ENCODE measurements around the gene KRTAP12-2.

The KRTAP12-2 gene

DNA sequence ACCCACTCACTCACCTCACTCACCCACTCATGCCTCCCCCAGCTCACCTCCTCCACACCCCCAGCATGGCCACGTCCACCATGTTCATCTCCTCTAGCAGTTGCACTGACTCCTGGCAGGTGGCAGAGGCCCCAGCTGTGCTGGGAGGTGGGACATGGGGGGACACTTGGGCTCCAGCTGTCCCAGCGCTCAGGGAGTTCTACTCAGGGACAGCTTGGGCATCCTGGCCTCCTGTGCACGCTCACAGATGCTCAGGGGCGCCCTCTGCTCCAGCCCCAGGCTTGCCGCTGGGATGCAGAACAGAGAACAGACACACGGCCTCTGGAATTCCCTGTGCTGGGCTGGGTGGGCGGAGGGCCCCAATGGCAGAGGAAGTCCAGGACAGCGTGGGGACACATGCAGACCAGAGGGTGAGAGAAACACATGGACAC, 49.6 kb downstream of the KRTAP12-2 start:
- Histone ChIP-seq H3K27ac (no peak overlapping the region), H3K27me3 (ENCODE audit: insufficient read depth, low read depth, severe bottlenecking) (no peaks in the 10 kb centered on the region), H3K4me3 (ENCODE audit: low read depth, low read length) (no peak overlapping the region), H3K36me3 (no peaks in the 10 kb centered on the region), H3K9me3 (ENCODE audit: severe bottlenecking) (peaks cover 18% of the 10 kb centered on the region)
- TF ChIP-seq, protein P1, sequence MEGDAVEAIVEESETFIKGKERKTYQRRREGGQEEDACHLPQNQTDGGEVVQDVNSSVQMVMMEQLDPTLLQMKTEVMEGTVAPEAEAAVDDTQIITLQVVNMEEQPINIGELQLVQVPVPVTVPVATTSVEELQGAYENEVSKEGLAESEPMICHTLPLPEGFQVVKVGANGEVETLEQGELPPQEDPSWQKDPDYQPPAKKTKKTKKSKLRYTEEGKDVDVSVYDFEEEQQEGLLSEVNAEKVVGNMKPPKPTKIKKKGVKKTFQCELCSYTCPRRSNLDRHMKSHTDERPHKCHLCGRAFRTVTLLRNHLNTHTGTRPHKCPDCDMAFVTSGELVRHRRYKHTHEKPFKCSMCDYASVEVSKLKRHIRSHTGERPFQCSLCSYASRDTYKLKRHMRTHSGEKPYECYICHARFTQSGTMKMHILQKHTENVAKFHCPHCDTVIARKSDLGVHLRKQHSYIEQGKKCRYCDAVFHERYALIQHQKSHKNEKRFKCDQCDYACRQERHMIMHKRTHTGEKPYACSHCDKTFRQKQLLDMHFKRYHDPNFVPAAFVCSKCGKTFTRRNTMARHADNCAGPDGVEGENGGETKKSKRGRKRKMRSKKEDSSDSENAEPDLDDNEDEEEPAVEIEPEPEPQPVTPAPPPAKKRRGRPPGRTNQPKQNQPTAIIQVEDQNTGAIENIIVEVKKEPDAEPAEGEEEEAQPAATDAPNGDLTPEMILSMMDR (IDR thresholded peaks at IDR 0.05; ENCODE audit: low read depth, low read length) = peak; percentile 17; the same call in 1 of the 2 replicates
- DNase-seq = no peak

DNA sequence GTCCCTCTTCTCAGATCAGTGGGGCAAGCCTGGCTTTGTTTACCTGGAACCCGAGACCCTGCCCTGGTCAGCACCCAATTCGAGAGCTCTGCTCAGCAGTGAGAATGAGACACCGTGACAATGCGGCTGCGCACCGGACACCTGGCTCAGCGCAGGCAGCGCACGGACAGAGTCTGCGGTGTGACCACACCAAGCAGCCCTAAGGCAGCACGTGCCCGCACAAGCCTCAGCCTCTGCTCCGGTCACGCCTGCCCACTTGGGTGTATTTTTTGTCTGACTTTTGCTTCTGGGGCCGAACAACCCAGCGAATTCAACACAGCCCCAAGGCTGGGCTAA, 50.2 kb downstream of the KRTAP12-2 start:
- peaks cover 20% of the 10 kb centered on the region for H3K9me3 ChIP-seq (ENCODE audit: severe bottlenecking)
- no peak overlapping the region for H3K27ac ChIP-seq
- H3K27me3 ChIP-seq (ENCODE audit: insufficient read depth, low read depth, severe bottlenecking) = no peaks in the 10 kb centered on the region
- H3K36me3 ChIP-seq = no peaks in the 10 kb centered on the region
- no peak for DNase-seq
- TF ChIP-seq, protein P1 (IDR thresholded peaks at IDR 0.05; ENCODE audit: low read depth, low read length) = no peak
- H3K4me3 ChIP-seq (ENCODE audit: low read depth, low read length) = no peak overlapping the region
